Measurements from ENCODE around the gene PLA2G12A.

Gene PLA2G12A

GRCh38 chr4:109729718-109730618 lies at the start of gene PLA2G12A:
Gene PLA2G12A, minus strand, starts transcription at chr4:109730070. Its CDS starts 261 bp downstream, at chr4:109729809.
- DNase-seq = peak; percentile 66

GRCh38 chr4:109764789-109765402 lies 35.0 kb upstream of the PLA2G12A start:
- no peak for DNase-seq

GRCh38 chr4:109764376-109764775 lies 34.5 kb upstream of the PLA2G12A start:
- no peak for DNase-seq

- DNase-seq = no peak
These were observed 30.8 kb upstream of the PLA2G12A start for GRCh38 chr4:109760682-109761081.

- no peak for DNase-seq
These were observed 25.8 kb upstream of the PLA2G12A start for GRCh38 chr4:109755656-109756055.

GRCh38 chr4:109754093-109754857 lies 24.4 kb upstream of the PLA2G12A start:
- DNase-seq = no peak

- DNase-seq = no peak
These were observed 22.7 kb upstream of the PLA2G12A start for GRCh38 chr4:109752525-109752924.

GRCh38 chr4:109751852-109752251 lies 22.0 kb upstream of the PLA2G12A start:
- DNase-seq = no peak

GRCh38 chr4:109750652-109751244 lies 20.9 kb upstream of the PLA2G12A start:
- no peak for DNase-seq

- DNase-seq = no peak
These were observed 19.7 kb upstream of the PLA2G12A start for GRCh38 chr4:109749388-109750082.

- no peak for DNase-seq
These were observed 18.2 kb upstream of the PLA2G12A start for GRCh38 chr4:109748114-109748513.

- no peak for DNase-seq
These were observed 16.9 kb upstream of the PLA2G12A start for GRCh38 chr4:109746728-109747127.

- no peak for DNase-seq
These were observed 16.0 kb upstream of the PLA2G12A start for GRCh38 chr4:109745830-109746229.

GRCh38 chr4:109739547-109739946 lies 9.7 kb upstream of the PLA2G12A start:
- DNase-seq = no peak

- DNase-seq = no peak
These were observed 8.4 kb upstream of the PLA2G12A start for GRCh38 chr4:109738104-109738872.

GRCh38 chr4:109735566-109736365 lies 5.9 kb upstream of the PLA2G12A start:
- no peak for DNase-seq

GRCh38 chr4:109733728-109734127 lies 3.9 kb upstream of the PLA2G12A start:
- DNase-seq = no peak

GRCh38 chr4:109730619-109731545 lies 1.0 kb upstream of the PLA2G12A start:
- no peak for DNase-seq

- DNase-seq = no peak
These were observed 653 bp downstream of the PLA2G12A start for GRCh38 chr4:109729117-109729717.

Data from NCI-H774 (cell line).